Measurements from ENCODE around the gene UBXN2A. TPM values are rescaled to one million over a fixed set of nuclear protein-coding genes. Genes with fewer than 3 reads are reported as not detected.
"Not testable (repeated sequence)": the region's sequence is repeated elsewhere in the genome, so short reads cannot be mapped to it uniquely, and the experiment has no call there.

Gene UBXN2A
- total and polyA plus RNA-seq, 10 donors = 4.3 to 12.4 (median 8.5) TPM

- TF ChIP-seq POLR2AphosphoS5 (IDR thresholded peaks at IDR 0.05) = no peak
- TF ChIP-seq, protein P1, sequence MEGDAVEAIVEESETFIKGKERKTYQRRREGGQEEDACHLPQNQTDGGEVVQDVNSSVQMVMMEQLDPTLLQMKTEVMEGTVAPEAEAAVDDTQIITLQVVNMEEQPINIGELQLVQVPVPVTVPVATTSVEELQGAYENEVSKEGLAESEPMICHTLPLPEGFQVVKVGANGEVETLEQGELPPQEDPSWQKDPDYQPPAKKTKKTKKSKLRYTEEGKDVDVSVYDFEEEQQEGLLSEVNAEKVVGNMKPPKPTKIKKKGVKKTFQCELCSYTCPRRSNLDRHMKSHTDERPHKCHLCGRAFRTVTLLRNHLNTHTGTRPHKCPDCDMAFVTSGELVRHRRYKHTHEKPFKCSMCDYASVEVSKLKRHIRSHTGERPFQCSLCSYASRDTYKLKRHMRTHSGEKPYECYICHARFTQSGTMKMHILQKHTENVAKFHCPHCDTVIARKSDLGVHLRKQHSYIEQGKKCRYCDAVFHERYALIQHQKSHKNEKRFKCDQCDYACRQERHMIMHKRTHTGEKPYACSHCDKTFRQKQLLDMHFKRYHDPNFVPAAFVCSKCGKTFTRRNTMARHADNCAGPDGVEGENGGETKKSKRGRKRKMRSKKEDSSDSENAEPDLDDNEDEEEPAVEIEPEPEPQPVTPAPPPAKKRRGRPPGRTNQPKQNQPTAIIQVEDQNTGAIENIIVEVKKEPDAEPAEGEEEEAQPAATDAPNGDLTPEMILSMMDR (IDR thresholded peaks at IDR 0.05 in 8 of 11, conservative IDR thresholded peaks at IDR 0.05 in 3 of 11) = no peak
- no peak for TF ChIP-seq POLR2A (IDR thresholded peaks at IDR 0.05)
- Histone ChIP-seq H3K27ac (no peak overlapping the region), H3K36me3 (peaks cover 0 to 37% (median 19%) of the 10 kb centered on the region in 6 donors), H3K4me1 (peaks cover 0 to 25% (median 0%) of the 10 kb centered on the region in 6 donors), H3K9me3 (no peaks in the 10 kb centered on the region), H3K4me3 (no peak overlapping the region), H3K27me3 (replicated peaks in 1 of 7) (no peaks in the 10 kb centered on the region)
- intact Hi-C loops (cut with DNase I; ENCODE audit: low total_unique reads) = no loop called here
- DNase-seq = no peak
- 88 to 99% (median 99%) methylated on average over 4 of the region's 4 CpGs for WGBS, 5 donors
Observed at GRCh38 chr2:24040511-24040910, 100.2 kb downstream of the UBXN2A start.

DNA sequence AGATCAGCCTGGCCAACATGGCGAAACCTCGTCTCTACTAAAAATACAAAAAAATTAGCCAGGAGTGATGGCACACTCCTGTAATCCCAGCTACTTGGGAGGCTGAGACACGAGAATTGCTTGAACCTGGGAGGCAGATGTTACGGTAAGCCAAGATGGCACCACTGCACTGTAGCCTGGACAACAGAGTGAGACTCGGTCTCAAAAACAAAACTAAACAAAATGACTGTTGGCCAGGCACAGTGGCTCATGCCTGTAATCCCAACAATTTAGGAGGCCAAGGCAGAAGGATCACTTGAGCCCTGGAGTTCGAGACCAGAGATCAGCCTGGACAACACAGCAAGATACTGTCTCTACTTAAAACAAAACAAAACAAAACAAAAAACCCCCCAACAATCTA, 102.9 kb downstream of the UBXN2A start:
- H3K27ac ChIP-seq; intact Hi-C loops (cut with DNase I; ENCODE audit: low total_unique reads); H3K27me3 ChIP-seq (replicated peaks in 1 of 7); DNase-seq; H3K9me3 ChIP-seq; H3K4me3 ChIP-seq: not testable (repeated sequence)
- WGBS, 5 donors = 94 to 100% (median 96%) methylated on average over 6 of the region's 6 CpGs
- peaks cover 8 to 30% (median 19%) of the 10 kb centered on the region in 6 donors for H3K4me1 ChIP-seq
- H3K36me3 ChIP-seq = peaks cover 0 to 18% (median 13%) of the 10 kb centered on the region in 6 donors

- H3K27me3 ChIP-seq (replicated peaks in 1 of 7) = peaks cover 0 to 27% (median 0%) of the 10 kb centered on the region in 7 donors
- H3K9me3 ChIP-seq = no peaks in the 10 kb centered on the region
- no peaks in the 10 kb centered on the region for H3K36me3 ChIP-seq
- DNase-seq = no peak
- H3K27ac ChIP-seq = no peak overlapping the region
- 82 to 91% (median 84%) methylated on average over 11 of the region's 11 CpGs for WGBS, 5 donors
- TF ChIP-seq, protein P1 (IDR thresholded peaks at IDR 0.05 in 8 of 11, conservative IDR thresholded peaks at IDR 0.05 in 3 of 11) = no peak
- no peak for TF ChIP-seq POLR2AphosphoS5 (IDR thresholded peaks at IDR 0.05)
- TF ChIP-seq POLR2A (IDR thresholded peaks at IDR 0.05) = no peak
- intact Hi-C loops (cut with DNase I; ENCODE audit: low total_unique reads) = no loop called here
- peak overlapping the region in 5 of 8 donors; percentile 1 to 82 (median 70) for H3K4me3 ChIP-seq
- peaks cover 18 to 51% (median 37%) of the 10 kb centered on the region in 6 donors for H3K4me1 ChIP-seq
Observed at GRCh38 chr2:24045511-24046508, 105.5 kb downstream of the UBXN2A start.

- Histone ChIP-seq H3K27ac (peak overlapping the region in 3 of 8 donors; percentile 65 to 83 (median 81)), H3K4me1 (peaks cover 18 to 51% (median 37%) of the 10 kb centered on the region in 6 donors), H3K9me3 (no peaks in the 10 kb centered on the region), H3K27me3 (replicated peaks in 1 of 7) (peaks cover 0 to 27% (median 0%) of the 10 kb centered on the region in 7 donors), H3K4me3 (peak overlapping the region; percentile 58 to 82 (median 70)), H3K36me3 (no peaks in the 10 kb centered on the region)
- TF ChIP-seq POLR2AphosphoS5 (IDR thresholded peaks at IDR 0.05) (no peak), POLR2A (IDR thresholded peaks at IDR 0.05) (no peak)
- TF ChIP-seq, protein P1 (IDR thresholded peaks at IDR 0.05 in 8 of 11, conservative IDR thresholded peaks at IDR 0.05 in 3 of 11) = no peak
- DNase-seq = no peak
- intact Hi-C loops (cut with DNase I; ENCODE audit: low total_unique reads) = no loop called here
- 1 to 6% (median 3%) methylated on average over 2 of the region's 2 CpGs for WGBS, 5 donors
Observed at GRCh38 chr2:24046599-24046929, 106.3 kb downstream of the UBXN2A start.
